ENCODE results near the gene LRCOL1.

The LRCOL1 gene

GRCh38 chr12:132582058-132582420, 28.3 kb downstream of the LRCOL1 start:
- H3K4me3 ChIP-seq (replicated peaks in 1 of 2; ENCODE audit: low read depth in 2 of 2, low read length in 2 of 2): peak overlapping the region in 1 of 2 donors; percentile 36
- TF ChIP-seq, protein P1, sequence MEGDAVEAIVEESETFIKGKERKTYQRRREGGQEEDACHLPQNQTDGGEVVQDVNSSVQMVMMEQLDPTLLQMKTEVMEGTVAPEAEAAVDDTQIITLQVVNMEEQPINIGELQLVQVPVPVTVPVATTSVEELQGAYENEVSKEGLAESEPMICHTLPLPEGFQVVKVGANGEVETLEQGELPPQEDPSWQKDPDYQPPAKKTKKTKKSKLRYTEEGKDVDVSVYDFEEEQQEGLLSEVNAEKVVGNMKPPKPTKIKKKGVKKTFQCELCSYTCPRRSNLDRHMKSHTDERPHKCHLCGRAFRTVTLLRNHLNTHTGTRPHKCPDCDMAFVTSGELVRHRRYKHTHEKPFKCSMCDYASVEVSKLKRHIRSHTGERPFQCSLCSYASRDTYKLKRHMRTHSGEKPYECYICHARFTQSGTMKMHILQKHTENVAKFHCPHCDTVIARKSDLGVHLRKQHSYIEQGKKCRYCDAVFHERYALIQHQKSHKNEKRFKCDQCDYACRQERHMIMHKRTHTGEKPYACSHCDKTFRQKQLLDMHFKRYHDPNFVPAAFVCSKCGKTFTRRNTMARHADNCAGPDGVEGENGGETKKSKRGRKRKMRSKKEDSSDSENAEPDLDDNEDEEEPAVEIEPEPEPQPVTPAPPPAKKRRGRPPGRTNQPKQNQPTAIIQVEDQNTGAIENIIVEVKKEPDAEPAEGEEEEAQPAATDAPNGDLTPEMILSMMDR (IDR thresholded peaks at IDR 0.05; ENCODE audit: low read depth, low read length): no peak
- peak in 1 of 2 donors; percentile 32 for DNase-seq (ENCODE audit: low read depth in 2 of 2)

DNA sequence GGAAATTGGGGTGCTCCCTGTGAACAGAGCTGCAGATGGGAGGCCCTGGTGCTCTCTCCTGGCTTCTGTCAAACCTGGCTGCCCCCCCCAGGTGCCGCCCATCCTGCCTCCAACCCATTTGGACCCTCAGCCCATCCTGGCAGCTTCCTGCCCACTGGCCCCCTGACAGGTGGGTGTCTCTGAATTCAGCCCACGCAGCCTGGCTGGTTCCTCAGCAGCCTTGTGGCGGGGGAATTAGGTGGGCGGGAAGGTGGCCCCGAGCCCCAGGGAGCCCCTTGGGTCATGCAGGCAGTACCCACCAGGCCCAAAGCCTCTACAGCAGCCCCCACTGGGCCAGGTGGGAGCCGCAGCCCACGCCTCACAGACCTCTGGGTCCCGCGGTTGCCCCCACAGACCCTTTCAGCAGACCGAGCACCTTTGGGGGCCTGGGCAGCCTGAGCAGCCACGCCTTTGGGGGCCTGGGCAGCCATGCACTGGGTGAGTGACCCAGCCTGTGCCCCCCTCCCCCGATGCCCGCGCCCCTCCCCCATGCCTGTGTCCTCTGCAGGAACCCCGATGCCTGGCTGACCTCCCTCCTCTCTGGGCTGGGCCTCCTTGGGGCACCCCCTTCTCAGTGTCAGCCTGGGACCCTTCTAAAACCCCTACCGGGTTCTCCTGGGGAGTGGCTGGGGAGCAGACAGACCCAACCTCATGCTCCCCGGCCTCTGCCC, 28.9 kb downstream of the LRCOL1 start:
- H3K4me3 ChIP-seq (replicated peaks in 1 of 2; ENCODE audit: low read depth in 2 of 2, low read length in 2 of 2): no peak overlapping the region
- TF ChIP-seq, protein P1 (IDR thresholded peaks at IDR 0.05; ENCODE audit: low read depth, low read length): no peak

GRCh38 chr12:132580701-132581292, 29.6 kb downstream of the LRCOL1 start:
- H3K4me3 ChIP-seq (replicated peaks in 1 of 2; ENCODE audit: low read depth in 2 of 2, low read length in 2 of 2): no peak overlapping the region
- no peak for DNase-seq (ENCODE audit: low read depth in 2 of 2)
- TF ChIP-seq, protein P1 (IDR thresholded peaks at IDR 0.05; ENCODE audit: low read depth, low read length): no peak

More for the DNA sequence above, 28.9 kb downstream of the LRCOL1 start:
- no peak for DNase-seq (ENCODE audit: low read depth in 2 of 2)

DNA sequence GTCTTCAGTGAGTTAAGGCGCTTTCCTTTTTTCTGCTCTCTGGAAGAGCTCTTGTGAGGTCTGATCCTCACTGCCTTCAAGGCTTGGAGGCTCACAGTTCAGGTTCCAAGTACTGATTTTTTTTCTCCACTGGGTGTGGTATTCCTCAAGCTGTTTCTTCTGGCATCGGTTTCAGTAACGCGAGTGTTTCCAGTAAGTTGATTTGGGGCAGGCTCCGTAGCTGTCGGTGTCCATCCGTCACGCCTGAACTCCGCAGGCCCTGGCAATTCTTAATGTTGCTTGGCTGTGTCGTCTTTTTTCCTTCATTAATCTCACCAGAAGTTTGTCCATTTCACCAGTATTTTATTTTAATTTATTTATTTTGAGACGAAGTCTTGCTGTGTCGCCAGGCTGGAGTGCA, 30.6 kb downstream of the LRCOL1 start:
- DNase-seq (ENCODE audit: low read depth in 2 of 2): no peak
- TF ChIP-seq, protein P1 (IDR thresholded peaks at IDR 0.05; ENCODE audit: low read depth, low read length): no peak
- no peak overlapping the region for H3K4me3 ChIP-seq (replicated peaks in 1 of 2; ENCODE audit: low read depth in 2 of 2, low read length in 2 of 2)

DNA sequence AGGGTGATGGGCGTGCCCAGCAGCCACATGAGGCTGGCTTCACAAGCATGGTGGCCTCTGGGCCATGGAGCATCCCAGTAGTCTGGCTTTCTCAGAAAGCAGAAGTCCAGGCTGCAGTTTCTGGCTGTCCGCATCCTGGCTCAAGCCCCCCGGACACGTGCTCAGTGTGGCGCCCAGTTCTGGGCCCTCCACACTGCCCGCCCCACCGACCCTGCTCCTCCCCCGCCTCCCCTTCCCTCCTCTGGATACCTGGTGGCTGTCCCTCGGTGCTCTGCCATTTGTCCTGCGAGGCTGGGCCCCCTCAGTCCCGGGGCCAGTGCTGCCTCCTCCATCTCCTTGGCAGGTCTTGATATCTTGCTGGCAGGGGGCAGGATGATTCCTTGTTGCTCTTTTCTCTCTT, 31.6 kb downstream of the LRCOL1 start:
- H3K4me3 ChIP-seq (replicated peaks in 1 of 2; ENCODE audit: low read depth in 2 of 2, low read length in 2 of 2): no peak overlapping the region
- TF ChIP-seq, protein P1 (IDR thresholded peaks at IDR 0.05; ENCODE audit: low read depth, low read length): no peak
- DNase-seq (ENCODE audit: low read depth in 2 of 2): no peak

- TF ChIP-seq, protein P1 (IDR thresholded peaks at IDR 0.05; ENCODE audit: low read depth, low read length): no peak
- DNase-seq (ENCODE audit: low read depth in 2 of 2): no peak
- no peak overlapping the region for H3K4me3 ChIP-seq (replicated peaks in 1 of 2; ENCODE audit: low read depth in 2 of 2, low read length in 2 of 2)
Measured at GRCh38 chr12:132578118-132578517, 32.3 kb downstream of the LRCOL1 start.

Measured in cardiac fibroblast (primary cell).